GM10266 (cell line): ENCODE results near the gene ATG4A.

Experiments
- DNase-seq: peaks from one replicate; pipeline ENCODE4 v3.0.0; 2012; ENCODE audit errors: extremely low spot score
- TF ChIP-seq, protein P1 (sequence below): IDR thresholded peaks from 2 replicates; pipeline ENCODE4 v1.5.1; 2012; ENCODE audit warnings: mild to moderate bottlenecking, low read depth; ENCODE audit not compliant: control insufficient read depth, insufficient read depth; ENCODE audit errors: missing control alignments

Gene ATG4A

DNA sequence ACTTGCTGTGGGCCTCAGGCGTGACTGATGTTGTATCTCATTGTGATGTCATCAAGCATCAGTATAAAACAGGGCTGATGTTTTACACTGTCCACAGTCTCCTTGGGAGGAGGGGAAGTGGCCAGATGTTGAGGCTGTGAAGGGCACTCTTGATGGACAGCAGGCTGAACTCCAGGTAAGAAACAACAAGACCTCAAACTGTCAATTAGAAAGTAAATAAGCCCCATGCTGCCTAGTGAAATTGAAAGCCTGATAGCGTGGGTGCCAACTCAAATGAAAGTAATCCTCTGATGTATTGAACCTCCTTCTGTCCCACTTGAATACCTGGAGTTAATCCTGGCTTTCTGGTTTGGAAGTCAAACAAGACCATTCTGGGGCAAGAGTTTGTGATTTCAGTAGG, 27.0 kb upstream of the ATG4A start:
- TF ChIP-seq, protein P1, sequence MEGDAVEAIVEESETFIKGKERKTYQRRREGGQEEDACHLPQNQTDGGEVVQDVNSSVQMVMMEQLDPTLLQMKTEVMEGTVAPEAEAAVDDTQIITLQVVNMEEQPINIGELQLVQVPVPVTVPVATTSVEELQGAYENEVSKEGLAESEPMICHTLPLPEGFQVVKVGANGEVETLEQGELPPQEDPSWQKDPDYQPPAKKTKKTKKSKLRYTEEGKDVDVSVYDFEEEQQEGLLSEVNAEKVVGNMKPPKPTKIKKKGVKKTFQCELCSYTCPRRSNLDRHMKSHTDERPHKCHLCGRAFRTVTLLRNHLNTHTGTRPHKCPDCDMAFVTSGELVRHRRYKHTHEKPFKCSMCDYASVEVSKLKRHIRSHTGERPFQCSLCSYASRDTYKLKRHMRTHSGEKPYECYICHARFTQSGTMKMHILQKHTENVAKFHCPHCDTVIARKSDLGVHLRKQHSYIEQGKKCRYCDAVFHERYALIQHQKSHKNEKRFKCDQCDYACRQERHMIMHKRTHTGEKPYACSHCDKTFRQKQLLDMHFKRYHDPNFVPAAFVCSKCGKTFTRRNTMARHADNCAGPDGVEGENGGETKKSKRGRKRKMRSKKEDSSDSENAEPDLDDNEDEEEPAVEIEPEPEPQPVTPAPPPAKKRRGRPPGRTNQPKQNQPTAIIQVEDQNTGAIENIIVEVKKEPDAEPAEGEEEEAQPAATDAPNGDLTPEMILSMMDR, result no peak
- DNase-seq, result no peak

DNA sequence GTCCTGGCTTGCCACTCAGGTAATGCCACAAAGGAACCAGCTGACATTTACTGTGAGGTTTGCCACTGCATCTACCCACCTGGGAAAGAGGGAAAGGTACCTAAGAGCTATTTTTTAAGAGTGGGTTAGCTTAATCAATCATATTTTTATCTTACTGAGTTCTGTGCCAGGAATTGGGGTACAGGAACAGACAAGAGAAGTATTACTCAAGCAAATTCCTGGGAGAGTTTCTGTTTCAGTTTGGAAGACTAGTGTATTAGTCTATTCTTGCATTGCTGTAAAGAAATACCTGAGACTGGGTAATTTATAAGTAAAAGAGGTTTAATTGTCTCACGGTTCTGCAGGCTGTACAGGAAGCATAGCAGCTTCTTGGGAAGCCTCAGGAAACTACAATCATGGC, 23.5 kb upstream of the ATG4A start:
- DNase-seq, result no peak
- TF ChIP-seq, protein P1, result no peak

DNA sequence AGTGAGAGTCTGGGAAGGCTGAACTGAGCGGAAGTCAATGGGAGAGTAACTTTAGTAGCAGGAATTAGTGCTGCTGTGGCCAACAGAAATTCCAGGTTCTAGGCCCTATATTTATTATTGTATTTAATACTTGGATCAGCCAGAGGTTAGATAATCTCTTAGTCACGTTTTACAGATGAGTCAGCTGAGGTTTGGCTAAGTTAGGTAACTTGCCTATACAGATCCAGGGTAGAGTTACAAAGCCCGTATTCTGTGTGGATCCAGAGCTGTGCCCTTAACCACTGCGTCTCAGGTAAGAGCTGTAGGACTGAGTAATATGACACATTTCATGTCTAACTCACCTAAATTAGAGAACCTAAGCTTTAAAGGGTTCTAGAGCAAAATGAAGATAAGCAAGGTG, 20.7 kb upstream of the ATG4A start:
- no peak for DNase-seq
- TF ChIP-seq, protein P1, result no peak

DNA sequence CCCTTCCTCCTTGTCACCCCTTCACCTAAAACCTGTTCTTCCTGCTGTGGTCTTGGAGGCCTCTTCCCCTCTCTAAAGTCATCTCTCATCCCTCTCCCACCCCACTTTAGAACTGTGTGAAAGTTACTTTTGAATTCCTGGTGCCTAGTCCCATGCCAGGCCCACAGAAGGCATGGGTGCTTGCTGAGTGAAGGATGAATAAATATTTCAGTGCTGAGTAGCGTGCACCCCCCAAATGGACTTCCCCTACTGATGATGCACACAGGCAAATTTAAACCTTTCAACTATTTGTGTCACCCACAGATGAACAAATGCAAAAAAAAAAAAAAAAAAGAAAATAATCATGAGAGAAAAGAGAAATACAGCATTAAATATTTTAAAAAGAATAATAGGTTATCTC, 20.0 kb upstream of the ATG4A start:
- TF ChIP-seq, protein P1, result no peak
- DNase-seq, result no peak

DNA sequence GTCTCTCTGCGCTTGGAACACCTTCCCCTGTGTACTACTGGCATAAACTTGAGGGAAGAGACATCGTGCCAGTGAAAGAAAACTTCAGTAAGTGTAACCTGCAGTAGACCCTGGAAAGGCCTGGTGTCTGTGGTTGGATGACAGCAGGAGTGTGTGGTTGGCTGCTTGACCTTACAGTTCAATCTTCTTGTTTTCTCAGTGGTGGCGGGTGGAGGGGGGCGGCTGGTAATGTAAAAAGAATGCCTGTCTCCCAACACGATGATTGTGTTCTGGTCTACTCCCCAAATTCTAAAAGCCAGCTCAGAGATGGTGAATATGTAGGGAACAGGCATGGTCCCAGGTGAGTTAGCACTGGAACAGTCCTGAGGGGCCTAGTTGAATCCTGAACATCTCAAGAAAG, 18.8 kb upstream of the ATG4A start:
- TF ChIP-seq, protein P1, result no peak
- DNase-seq, result no peak

DNA sequence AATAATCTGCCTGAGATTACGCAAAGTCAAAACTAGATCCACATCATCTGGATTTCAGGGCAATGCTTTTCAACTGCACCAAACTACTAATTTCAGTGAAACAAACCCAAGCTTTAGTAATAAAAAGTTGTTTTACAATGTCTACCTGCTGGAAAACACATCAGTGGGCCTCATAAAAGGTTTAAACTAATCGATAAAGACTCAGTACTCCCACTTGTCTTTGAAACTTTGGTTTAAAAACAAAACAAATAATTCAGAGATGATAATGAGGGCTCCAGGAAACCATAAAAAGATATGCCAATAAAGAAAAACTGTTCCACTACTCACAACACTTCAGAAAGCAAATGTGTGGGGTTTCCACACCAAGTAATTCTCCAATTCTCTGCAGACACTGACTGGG, 10.5 kb upstream of the ATG4A start:
- TF ChIP-seq, protein P1, result no peak
- no peak for DNase-seq

DNA sequence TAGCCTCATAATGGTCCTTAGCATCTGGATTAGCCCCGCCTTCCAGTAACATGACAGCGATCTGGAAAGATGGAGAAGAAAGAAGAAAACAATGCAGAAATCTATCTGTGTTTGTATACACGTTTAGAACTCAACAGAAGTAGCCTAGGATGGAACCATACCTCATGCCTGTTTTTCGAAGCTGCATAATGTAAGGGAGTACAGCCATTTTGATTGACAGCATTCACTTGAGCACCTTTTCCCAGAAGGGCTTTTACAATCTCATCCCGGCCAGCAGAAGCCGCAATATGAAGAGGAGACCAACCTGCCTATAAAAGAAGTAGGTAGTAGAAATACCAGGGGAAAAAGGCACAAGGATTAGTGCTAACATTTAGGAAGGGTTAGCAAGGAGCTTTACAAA, 3.8 kb upstream of the ATG4A start:
- no peak for DNase-seq
- TF ChIP-seq, protein P1, result no peak

DNA sequence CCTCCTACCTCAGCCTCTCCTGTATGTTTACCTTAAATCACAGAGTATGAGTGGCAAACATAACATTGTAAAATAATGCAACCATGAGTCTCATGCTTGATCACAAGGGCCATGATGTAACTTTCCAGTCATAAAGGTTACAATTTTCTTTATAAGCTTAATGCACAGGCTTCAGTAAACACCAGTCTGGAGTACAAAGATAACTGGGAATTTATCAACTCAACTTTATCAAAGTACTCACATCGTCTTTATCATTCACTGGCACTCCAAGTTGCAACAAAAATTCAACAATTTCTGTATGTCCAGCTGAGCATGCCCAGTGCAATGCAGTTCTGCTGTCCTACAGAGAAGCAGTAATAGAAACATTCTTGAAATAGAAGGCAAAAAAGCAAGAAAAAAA, 3.1 kb upstream of the ATG4A start:
- TF ChIP-seq, protein P1, result no peak
- no peak for DNase-seq
